SU-DHL-6 (cell line): ENCODE data around the gene ZNF594.
"Not testable (repeated sequence)": the region's sequence is repeated elsewhere in the genome, so short reads cannot be mapped to it uniquely, and the experiment has no call there.

Experiments
- H2AFZ ChIP-seq: fragments of 200-600 bp; sonication (generic); 2 replicates; pipeline ENCODE4 v1.6.1; 2014; ENCODE audit warnings: low read depth, mild to moderate bottlenecking, moderate library complexity, mixed read lengths, antibody characterized with exemption, low read length; ENCODE audit not compliant: severe bottlenecking
- H3F3A ChIP-seq: fragments of 200-600 bp; shearing (Covaris generic); 2 replicates; pipeline ENCODE4 v1.6.0; 2016; ENCODE audit warnings: antibody characterized with exemption, mild to moderate bottlenecking; ENCODE audit not compliant: insufficient read depth
- H3K27ac ChIP-seq: fragments of 200-600 bp; sonication (generic); 2 replicates; pipeline ENCODE4 v1.5.1; 2016; ENCODE audit warnings: low read depth, mild to moderate bottlenecking, low read length, moderate library complexity, mixed read lengths
- H3K27me3 ChIP-seq: fragments of 200-600 bp; sonication (generic), shearing (Covaris generic); 2 replicates; pipeline ENCODE4 v1.6.0; 2014; ENCODE audit warnings: mild to moderate bottlenecking, low read length
- H3K36me3 ChIP-seq: fragments of 200-600 bp; sonication (generic); 2 replicates; pipeline ENCODE4 v1.6.1; 2014; ENCODE audit warnings: mild to moderate bottlenecking, low read length, mixed read lengths
- H3K4me2 ChIP-seq: fragments of 300-600, 200-600 bp; shearing (Covaris generic), sonication (generic); 2 replicates; pipeline ENCODE4 v1.6.0; 2014; ENCODE audit warnings: low read length, low read depth, mild to moderate bottlenecking; ENCODE audit not compliant: poor library complexity, severe bottlenecking
- H3K4me3 ChIP-seq: fragments of 200-600 bp; sonication (generic); 2 replicates; pipeline ENCODE4 v1.5.1; 2014; ENCODE audit warnings: antibody characterized with exemption, low read length, mild to moderate bottlenecking, mixed read lengths; ENCODE audit not compliant: insufficient read depth, poor library complexity, severe bottlenecking
- H3K79me2 ChIP-seq: fragments of 200-600 bp; sonication (generic); 2 replicates; pipeline ENCODE4 v1.6.1; 2014; ENCODE audit warnings: mild to moderate bottlenecking, low read length, moderate library complexity; ENCODE audit not compliant: insufficient read depth
- H3K9ac ChIP-seq: fragments of 200-600 bp; sonication (generic); 2 replicates; pipeline ENCODE4 v1.7.0; 2014; ENCODE audit warnings: mild to moderate bottlenecking, low read length
- H3K9me2 ChIP-seq: fragments of 200-600 bp; sonication (generic); replicated peaks from 2 replicates; pipeline ENCODE4 v1.6.1; 2014; ENCODE audit warnings: low read length; ENCODE audit not compliant: insufficient read depth
- H3K9me3 ChIP-seq: fragments of 200-600 bp; sonication (generic); 2 replicates; pipeline ENCODE4 v1.6.1; 2014; ENCODE audit warnings: low read length, mixed read lengths; ENCODE audit not compliant: insufficient read depth
- H4K20me1 ChIP-seq: fragments of 200-600 bp; sonication (generic); 2 replicates; pipeline ENCODE4 v1.6.1; 2014; ENCODE audit warnings: low read depth, mild to moderate bottlenecking, antibody characterized with exemption, low read length, moderate library complexity, mixed read lengths
- EZH2phosphoT487 ChIP-seq: fragments of 200-600 bp; sonication (generic), shearing (Covaris generic); conservative IDR thresholded peaks from 2 replicates; pipeline ENCODE4 v1.6.1; 2018; ENCODE audit warnings: mild to moderate bottlenecking, antibody characterized with exemption, low read length, moderate library complexity, mixed read lengths
- TF ChIP-seq, protein P1 (sequence below): fragments of 200-600 bp; sonication (generic); IDR thresholded peaks from one replicate; pipeline ENCODE4 v1.5.1; 2017; ENCODE audit warnings: antibody characterized with exemption, mild to moderate bottlenecking, low read length, moderate library complexity; ENCODE audit not compliant: insufficient read depth, poor library complexity, severe bottlenecking

The ZNF594 gene

DNA sequence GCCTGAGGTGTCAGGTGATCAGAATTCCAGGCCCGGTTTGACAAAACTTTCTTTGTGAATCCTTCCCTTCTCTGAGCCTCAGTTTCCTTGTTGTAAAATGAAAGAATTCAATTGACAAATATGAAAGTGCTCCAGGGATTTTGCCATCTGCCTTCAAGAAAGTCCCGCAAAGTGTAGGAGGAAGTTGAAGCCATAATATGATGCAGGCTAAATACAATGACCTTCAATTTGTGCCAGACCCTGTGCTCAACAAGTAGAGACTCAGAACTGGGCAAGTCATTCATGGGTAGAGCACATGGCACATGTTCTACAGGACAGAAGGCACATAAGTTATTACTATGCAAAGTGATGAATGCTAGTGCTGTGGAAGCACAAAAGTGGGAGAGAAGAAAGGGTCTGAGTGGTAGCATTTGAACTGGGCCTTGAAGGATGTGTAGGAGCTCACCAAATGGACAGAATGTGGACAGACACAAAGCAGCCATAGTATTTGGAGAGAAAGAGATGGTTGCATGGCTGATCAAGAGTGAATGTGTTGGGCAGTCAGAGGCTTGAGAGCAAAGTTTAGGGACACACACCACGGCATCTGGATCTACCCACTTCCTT lies 45.4 kb upstream of the ZNF594 start:
- peaks cover 13% of the 10 kb centered on the region for H3K79me2 ChIP-seq
- H3K9ac ChIP-seq = peak overlapping the region; percentile 2; the same call in 1 of the 2 replicates
- TF ChIP-seq, protein P1, sequence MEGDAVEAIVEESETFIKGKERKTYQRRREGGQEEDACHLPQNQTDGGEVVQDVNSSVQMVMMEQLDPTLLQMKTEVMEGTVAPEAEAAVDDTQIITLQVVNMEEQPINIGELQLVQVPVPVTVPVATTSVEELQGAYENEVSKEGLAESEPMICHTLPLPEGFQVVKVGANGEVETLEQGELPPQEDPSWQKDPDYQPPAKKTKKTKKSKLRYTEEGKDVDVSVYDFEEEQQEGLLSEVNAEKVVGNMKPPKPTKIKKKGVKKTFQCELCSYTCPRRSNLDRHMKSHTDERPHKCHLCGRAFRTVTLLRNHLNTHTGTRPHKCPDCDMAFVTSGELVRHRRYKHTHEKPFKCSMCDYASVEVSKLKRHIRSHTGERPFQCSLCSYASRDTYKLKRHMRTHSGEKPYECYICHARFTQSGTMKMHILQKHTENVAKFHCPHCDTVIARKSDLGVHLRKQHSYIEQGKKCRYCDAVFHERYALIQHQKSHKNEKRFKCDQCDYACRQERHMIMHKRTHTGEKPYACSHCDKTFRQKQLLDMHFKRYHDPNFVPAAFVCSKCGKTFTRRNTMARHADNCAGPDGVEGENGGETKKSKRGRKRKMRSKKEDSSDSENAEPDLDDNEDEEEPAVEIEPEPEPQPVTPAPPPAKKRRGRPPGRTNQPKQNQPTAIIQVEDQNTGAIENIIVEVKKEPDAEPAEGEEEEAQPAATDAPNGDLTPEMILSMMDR = no peak
- no peak for TF ChIP-seq EZH2phosphoT487
- H4K20me1 ChIP-seq = no peaks in the 10 kb centered on the region
- H3K27ac ChIP-seq = peak overlapping the region; percentile 63
- H3K27me3 ChIP-seq = no peaks in the 10 kb centered on the region
- H3K9me2 ChIP-seq = no peaks in the 10 kb centered on the region
- H3K36me3 ChIP-seq = no peaks in the 10 kb centered on the region
- peaks cover 23% of the 10 kb centered on the region for H3F3A ChIP-seq
- peak overlapping the region; percentile 5 for H3K4me2 ChIP-seq
- H3K4me3 ChIP-seq = no peak overlapping the region
- peak overlapping the region; percentile 49 for H2AFZ ChIP-seq
- H3K9me3 ChIP-seq = no peaks in the 10 kb centered on the region

GRCh38 chr17:5234645-5235576 lies 43.2 kb upstream of the ZNF594 start, which contains the start of gene SCIMP:
Gene SCIMP (minus strand): TSS chr17:5234860. CDS start chr17:5234755, 105 bp downstream.
- Histone ChIP-seq H3K79me2 (peaks cover 24% of the 10 kb centered on the region), H3F3A (peaks cover 26% of the 10 kb centered on the region), H3K9me2 (no peaks in the 10 kb centered on the region), H3K36me3 (no peaks in the 10 kb centered on the region), H3K27me3 (no peaks in the 10 kb centered on the region), H2AFZ (peak within 1 kb of the TSS; percentile 5), H3K9me3 (no peaks in the 10 kb centered on the region), H3K4me2 (peak within 1 kb of the TSS; percentile 85), H3K4me3 (peak within 1 kb of the TSS; percentile 58), H3K9ac (peak within 1 kb of the TSS; percentile 66), H3K27ac (peak within 1 kb of the TSS; percentile 88), H4K20me1 (no peaks in the 10 kb centered on the region)
- TF ChIP-seq EZH2phosphoT487 = no peak
- TF ChIP-seq, protein P1 = no peak

- Histone ChIP-seq H3K4me2 (peak overlapping the region; percentile 85), H3F3A (peaks cover 28% of the 10 kb centered on the region), H3K79me2 (peaks cover 26% of the 10 kb centered on the region), H3K4me3 (peak overlapping the region; percentile 58), H3K27ac (peak overlapping the region; percentile 88), H3K9ac (peak overlapping the region; percentile 66)
- not testable (repeated sequence) for H4K20me1 ChIP-seq, H3K36me3 ChIP-seq, H3K9me3 ChIP-seq, H3K9me2 ChIP-seq, H2AFZ ChIP-seq, H3K27me3 ChIP-seq
Measured at GRCh38 chr17:5233492-5233891, 41.8 kb upstream of the ZNF594 start.
